Spleen (tissue), 7 donors: ENCODE data around the gene TAF3.

Experiments
- CTCF ChIP-seq, 11 experiments: fragments of 200-600 bp in 7 of 11; fragments of 450-650 bp in 4 of 11; sonication (generic) in 4 of 11; IDR thresholded peaks in 8 of 11; conservative IDR thresholded peaks in 3 of 11; 1 replicate in 7 of 11; 2 replicates in 4 of 11; pipeline versions ENCODE4 v1.4.0 to v1.8.0; 2016 to 2021; ENCODE audit warnings: antibody characterized with exemption in 11 of 11, inconsistent platforms in 4 of 11, mild to moderate bottlenecking in 1 of 11
- POLR2A ChIP-seq, 3 donors: fragments of 450-650 bp; IDR thresholded peaks; one replicate each; pipeline ENCODE4 v1.5.1; 2017; ENCODE audit warnings: antibody characterized with exemption in 3 of 3, mild to moderate bottlenecking in 1 of 3
- donor health status: DM: no; HTN: no; CAD: no; lungs with moderate emphysema.
- donor health status: DM: no; HTN: no; CAD: no.
- donor health status: DM: no; HTN: no; CAD: no.

DNA sequence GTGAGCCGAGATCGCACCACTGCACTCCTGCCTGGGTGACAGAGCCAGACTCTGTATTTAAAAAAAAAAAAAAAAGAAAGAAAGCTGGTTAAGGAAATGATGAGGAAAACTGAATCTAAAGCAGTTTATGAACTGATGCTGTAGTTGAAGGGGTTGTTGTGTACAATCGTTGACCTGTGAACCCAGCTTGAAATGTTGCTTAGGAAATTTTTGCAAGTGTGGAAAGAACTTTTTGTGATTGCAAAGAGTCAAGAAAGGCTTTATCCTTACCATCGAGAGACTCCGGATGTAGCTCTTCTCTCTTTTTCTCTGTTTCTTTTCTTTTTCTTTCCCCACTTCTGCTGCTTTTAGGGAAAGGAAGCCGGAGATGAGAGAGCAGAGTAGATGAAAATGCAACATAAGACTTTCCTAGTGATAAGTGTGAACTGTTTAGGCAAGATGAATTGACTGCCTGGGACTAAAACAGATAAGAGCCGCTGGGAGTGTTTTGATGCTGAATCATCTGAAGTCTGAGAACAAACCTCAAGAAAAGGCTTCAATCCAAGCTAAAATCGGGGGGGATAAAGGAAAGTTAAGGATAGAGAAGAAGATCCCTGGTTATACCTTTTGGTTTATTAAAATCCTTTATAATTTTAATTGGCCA, 69.0 kb downstream of the TAF3 start:
- TF ChIP-seq POLR2A (IDR thresholded peaks at IDR 0.05) (no peak), CTCF (IDR thresholded peaks at IDR 0.05 in 8 of 11, conservative IDR thresholded peaks at IDR 0.05 in 3 of 11) (no peak)
